HG03442 (cell line): Measurements from ENCODE around the gene CXCL6.

Experiments used
- ATAC-seq: cut with Tn5 transposase; IDR thresholded peaks from one replicate; pipeline ENCODE4 v1.9.1; 2021; ENCODE audit warnings: mild to moderate bottlenecking, moderate library complexity; ENCODE audit not compliant: unreplicated experiment

Gene CXCL6

DNA sequence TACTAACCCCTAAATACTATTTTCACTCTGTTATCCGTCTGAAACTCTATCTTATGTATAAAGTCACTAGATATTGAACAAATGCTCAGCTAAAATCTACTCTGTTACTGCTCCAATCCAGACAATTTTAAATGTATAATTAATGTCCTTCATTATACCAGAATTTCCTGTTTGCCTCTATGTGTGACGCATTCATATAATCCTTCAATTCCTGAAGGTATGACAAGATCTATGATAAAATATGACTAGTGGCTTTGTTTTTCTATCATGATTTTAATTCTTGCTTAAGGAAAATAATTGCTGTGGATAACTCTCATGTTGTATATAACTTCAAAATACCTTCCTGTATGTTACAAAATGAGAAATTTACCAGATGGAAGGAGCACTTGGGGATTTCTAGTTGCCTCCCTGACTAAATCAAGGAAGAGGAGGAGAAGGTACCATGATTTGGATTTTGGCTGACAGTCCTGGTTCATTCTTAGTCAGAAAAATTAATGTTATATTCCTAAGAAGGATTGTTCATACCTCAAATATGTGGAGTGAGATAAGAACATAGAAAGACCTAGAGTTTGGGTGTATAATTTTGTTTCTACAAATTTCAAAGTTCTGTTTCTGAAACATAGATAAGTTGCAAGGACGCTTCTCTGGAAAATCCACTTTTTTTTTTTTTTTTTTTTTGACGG lies 4.9 kb downstream of the CXCL6 start:
- ATAC-seq = no peak

DNA sequence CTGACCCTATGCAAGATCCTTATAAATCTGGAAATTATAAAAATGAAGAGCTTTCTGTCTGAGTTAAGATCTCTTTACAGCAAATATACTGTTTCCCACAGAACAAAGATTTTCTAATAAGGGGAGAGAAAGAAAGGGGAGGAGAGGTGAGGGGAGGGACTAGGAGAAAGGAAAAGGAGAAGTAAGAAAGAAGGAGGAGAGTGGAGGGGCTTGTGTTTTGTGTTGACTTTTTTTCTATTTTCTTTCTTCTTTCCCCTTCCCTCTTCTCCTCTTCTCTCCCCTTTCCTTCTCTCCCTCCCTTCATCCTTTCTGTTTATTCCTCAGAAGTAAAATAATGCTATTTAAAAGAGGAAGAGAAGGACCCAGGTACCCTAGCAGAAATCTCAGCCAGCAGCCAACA lies 6.2 kb downstream of the CXCL6 start:
- ATAC-seq = no peak

DNA sequence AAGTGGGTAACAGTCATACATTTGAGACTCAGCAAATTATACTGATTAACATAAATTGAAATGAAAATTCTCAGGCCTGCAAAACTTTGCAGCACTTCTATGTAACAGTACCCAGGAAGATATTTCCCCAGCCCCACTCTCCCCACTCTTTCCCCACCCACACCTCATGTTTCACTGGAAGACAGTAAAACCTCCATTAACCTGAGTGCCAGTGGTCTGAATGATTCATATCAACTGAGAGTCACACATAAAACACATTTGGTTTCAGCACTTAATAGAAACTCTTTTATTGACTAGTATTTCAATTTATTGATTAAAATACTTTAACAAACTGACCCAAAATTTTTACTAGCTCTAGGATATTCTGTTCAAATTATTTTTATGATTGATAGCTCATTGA lies 6.9 kb downstream of the CXCL6 start:
- ATAC-seq = no peak

DNA sequence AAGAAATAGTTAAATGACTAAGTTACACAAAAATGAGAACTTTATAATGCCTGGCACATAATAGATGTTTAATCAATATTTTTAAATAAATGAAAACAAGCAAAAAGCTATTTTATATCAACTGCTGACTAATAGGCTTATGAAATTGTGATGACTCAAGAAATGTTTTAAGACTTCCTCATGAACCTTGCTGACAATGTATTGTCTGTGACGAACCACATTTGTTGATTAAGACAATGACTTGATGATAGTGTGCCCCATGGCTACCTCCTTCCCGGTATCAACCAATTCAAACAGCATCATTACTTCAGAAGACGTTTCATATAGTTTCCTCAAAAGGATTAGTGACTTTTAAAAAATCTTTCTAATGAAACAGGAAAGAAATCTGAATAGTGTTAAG lies 7.9 kb downstream of the CXCL6 start:
- no peak for ATAC-seq

DNA sequence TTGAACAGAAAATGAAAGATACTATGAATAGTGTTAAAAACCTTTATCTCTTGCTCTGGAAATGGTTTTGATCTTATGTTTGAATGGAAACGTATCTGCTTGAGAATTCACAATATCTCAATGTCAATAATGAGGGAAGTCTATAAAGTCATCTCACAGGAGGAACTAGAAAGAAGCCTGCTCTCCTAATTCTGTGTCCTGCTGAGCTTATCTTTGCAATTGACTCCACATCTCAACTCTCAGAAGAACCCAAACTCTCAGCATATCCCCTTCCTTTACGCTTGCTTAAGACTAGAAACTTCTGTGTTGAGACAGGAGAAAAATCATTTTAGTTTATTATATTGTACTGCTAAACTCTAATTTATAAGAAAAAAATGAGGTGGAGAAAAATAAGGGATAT lies 8.3 kb downstream of the CXCL6 start:
- ATAC-seq = no peak

DNA sequence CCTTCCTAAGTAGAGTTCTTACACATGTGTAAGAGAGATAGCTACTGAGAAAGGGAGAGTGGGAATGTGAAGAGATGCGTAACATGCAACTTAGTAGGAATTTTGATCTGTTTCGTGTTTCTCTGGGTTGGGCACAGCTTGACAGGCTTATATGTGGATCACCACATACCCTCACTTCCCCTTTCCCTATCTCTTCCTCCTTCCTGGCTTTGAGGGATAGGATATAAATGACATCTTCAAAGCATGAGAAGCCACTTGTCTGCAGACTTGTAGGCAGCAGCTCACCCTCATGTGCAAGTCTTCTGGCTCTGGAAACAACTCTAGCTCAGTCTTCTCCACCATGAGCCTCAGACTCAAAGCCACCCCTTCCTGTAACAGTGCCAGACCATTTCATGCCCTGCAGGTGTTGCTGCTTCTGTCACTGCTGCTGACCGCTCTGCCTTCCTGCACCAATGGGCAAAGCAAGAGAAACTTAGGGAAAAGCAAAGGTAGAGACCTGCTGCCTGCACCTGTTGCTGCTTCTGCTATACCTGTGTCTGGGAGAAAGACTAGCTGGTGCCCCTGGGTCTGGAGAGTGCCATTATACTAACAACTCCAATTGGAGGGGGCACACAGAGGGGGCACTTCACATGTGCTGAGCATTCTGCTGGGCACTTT lies 11.2 kb downstream of the CXCL6 start:
- ATAC-seq = no peak

DNA sequence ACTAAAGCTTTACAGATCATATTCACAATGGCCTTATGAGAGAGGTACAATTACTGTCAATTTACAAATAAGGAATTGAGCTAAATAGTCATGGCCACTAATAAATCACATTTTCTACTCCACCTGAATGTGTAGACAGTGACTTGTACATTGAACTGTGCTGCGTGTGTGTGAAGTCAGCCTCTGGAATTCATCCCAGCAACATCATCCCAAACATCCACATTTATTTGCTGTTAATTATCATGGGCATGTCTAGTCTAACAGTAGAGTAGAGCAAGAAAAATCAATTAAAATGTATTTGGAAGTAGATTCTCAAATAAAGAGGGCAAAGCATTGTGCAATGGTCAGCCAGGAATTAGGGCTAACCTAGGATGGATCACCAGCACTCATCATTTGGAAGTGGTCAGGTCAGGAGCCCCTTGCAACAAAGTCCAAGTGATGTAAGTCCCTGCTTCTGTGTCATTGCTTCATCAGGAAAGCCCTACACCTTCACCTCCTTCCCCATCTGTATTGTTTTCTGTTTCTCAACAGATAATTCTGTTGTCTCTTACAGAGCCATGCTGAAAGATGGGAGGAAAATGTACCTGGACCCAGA lies 11.8 kb downstream of the CXCL6 start:
- no peak for ATAC-seq

DNA sequence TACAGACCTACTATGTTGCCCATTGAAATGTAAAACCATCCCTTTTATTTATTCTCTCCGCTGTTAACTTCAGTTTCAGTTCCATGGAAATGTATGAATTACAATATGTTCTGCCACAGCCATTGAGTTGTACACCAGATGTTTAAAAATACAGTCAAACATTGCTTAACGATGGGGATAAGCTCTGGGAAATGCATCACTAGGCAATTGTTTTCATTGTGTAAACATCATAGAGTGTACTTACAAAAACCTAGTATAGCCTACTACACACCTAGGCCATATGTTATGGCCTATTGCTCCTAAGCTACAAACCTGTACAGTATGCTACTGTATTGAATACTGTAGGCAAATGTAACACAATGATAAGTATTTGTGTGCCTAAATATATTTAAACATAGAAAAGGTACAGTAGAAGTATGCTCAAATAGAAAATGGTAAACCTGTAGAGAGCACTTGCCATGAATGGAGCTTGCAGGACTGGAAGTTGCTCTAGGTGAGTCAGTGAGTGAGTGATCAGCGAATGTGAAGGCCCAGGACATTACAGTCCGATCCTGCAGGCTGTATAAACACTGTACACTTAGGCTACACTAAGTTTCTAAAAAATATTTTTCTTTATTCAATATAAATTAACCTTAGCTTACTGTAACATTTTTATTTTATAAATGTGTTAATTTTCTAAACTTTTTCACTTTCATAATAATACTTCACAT lies 13.9 kb downstream of the CXCL6 start:
- ATAC-seq = no peak

DNA sequence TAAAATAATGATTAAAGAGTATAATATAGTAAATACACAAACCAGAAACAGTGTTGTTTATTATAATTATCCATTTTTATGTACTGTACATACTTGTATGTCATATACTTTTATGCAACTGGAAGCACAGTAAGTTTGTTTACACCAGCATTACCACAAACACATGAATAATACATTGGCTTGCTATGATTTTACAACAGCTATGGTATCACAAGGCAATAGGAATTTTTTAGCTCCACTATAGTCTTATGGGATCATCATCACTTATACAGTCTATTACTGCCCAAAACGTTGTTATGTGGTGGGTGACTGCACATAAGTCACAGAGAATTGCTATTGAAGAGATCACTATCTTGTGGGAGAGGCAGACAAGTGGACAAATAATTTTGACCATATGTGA lies 14.8 kb downstream of the CXCL6 start:
- ATAC-seq = no peak

DNA sequence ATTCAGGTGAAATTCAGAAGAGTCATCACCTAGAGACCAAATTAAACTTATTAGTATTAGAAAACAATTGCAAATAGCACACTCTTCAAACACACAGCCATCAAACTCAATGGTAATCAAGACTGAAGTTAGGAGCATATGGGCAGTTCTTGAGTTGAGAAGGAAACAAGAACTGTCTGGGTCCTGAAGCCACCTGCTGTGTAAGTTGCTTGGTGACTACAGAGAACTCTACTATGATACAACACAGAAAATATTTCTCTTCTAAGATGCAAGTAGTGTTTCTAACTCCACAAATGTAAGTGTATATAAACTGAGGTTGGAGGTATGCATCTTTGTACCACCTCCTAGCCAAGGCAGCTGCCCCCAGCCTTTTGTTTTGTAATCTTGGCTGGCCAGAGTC lies 16.3 kb downstream of the CXCL6 start:
- no peak for ATAC-seq

DNA sequence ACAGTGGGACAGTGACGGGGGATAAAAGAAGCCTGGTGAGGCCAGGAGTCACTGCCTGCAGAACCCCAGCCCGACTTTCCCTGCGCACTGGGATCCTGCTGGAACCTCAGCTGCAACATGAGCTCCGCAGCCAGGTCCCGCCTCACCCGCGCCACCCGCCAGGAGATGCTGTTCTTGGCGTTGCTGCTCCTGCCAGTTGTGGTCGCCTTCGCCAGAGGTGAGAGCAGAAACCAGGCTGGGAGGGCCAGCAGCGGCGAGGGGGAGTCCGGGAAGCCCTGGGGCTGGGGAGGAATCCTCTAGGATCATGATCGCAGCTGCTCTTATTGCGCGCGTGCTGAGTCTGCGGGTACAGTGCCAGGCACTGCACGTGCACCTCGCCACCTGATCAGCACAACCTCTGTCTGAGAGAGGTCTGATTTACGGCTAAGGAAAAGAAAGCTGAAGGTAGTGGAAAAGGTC lies 16.8 kb downstream of the CXCL6 start, which contains the start of gene PF4V1:
PF4V1 (plus strand) TSS at position 51 of the 459 bp plus-strand sequence; CDS start at position 118, 67 bp downstream.
- ATAC-seq = no peak

DNA sequence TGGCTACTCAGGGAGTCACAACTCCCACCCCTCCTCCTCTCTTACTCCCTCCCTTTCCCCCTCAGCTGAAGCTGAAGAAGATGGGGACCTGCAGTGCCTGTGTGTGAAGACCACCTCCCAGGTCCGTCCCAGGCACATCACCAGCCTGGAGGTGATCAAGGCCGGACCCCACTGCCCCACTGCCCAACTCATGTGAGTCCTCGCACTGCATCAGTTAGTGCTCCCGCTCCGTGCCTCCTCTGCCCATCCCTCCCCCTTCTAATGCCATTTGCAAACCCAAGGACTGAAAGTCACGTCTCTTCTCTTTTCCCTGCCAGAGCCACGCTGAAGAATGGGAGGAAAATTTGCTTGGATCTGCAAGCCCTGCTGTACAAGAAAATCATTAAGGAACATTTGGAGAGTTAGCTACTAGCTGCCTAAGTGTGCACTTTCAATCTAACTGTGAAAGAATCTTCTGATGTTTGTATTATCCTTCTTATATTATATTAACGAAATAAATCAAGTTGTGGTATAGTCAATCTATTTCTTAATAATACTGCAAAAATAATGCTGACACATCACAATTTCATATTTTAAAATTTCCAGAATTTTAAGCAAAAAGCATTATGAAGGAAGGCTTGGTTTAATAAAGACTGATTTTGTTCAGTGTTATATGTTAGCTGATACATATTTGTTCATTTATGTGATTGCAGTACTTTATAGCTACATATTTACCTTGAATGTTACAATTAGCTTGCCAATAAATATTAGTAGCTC lies 17.4 kb downstream of the CXCL6 start:
- ATAC-seq = no peak

DNA sequence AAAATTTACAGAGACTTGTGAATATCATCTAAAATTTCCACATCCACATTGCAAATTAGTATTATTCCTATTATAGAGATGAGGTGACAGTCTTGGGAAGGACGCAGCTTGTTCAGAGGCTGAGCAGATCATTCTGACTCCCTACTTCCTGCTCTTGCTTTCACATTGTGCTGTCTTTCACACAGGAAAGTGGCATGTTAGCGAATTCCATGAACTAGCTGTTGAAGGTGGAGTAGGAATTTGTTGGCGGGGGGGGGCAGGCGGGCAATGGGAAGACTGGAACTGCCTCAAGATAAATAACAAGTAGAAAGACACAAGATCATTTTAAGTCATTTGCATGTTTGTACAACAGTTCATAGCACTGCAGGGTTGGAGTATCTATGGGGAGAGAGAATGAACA lies 18.9 kb downstream of the CXCL6 start:
- no peak for ATAC-seq

DNA sequence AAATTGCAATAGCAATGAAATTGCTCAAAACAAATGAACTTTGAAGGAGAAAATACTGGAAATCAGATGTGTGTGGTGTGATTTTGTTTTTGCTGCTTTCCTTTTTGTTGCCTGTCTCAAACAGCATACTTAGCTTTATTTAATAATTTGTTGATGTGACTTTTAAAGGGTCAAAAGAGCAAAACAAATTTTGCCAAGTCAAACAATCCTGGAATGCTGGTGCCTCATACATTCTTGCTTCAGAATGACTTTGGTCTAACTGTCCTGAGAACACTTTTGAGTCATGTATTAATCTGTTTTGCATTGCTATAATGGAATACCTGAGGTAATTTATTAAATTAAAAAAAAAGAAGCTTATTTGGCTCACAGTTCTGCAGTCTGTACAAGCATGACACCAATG lies 20.0 kb downstream of the CXCL6 start:
- no peak for ATAC-seq

DNA sequence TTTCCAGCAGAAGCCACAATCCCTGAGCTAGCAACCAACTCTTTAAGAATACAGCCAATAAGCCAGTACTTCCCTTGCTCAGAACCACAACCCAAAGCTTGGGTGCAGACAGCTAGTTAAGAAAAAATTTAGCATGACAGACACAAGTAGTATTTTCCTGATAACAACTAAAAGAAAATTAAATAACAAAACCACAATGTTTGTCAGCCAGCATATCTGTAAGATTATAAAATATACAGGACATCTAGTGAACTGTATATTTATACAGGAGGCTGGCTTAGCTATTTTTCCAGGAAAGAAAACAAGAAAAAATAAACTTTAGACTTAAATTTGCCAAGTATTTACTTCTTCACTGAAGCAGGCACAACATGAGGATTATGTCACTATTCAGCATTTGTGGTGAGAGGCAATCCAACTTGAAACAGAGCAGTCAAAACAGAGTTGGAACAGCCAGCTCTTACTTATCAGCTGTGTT lies 23.2 kb downstream of the CXCL6 start:
- ATAC-seq = no peak

DNA sequence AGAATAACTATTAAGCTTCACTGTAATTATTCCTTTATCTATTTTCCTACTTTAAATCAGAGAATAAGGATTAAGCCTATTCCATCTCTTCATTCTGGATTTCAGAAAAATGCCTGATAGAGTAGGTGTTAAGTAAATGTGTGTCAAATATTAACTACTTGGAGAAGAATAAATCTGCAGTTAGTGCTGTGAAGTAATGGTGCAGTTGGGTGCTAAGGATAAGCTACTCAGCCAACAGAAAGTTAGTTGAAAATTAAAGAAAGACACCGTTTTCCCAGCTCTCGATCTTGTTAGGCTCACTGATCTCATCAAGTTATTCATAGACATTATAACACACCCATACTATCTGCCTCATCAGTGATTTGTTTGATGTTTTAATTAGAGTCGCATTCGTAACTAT lies 23.7 kb downstream of the CXCL6 start:
- ATAC-seq = no peak

DNA sequence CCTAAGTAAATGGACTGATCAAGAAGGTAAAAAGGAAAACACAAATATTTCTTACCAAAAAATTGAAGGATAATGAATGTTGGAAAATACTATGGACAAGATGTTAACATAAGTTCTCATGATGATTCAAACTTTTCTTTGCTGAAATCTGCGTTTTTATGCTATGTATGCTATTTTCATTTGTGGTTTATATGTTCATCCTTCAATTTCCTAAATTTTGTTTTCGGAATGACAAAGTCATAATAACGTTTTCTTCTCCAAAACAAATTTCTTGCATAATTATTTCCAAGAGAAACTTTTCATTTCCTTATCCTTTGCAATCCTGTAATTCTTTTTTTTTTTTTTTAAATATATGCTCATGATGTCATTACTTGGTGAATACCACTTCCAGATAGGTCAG lies 24.4 kb downstream of the CXCL6 start:
- ATAC-seq = no peak

DNA sequence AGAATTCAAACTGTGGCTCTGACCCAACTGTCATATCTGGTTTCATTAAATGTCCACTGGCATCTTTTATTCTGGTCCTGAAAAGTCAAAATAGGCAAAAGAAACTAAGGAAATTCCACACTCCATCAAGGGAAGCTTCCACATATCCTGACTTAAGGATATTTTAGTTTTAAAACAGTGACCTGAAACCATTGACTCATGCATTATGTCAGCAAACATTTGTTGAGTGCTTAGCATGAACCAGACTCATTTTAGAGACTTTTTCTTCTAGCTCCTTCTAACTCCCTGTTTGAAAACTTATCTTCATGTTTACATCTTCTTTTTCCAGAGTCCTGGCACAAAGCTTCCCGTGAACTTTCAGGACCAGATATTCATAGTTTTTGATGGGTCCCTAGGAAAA lies 25.8 kb downstream of the CXCL6 start:
- no peak for ATAC-seq

DNA sequence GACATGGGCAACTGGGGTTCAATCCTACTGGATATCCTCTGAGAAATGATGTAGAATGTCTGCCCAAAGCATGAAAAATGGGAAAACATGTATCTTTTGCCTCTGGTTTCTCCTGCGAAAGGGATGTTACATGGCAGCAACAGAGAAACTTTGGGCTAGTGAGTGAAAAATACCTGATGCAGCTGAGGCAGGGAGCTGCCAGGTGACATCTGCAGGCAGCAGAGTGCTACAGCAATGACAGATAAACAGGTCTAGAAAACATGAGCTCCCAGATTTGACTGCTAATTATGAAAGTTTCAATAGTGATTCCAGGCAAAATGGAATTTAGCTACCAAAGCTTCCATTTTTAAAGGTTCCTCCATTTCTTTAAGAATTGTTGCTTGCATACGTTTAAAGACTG lies 27.9 kb downstream of the CXCL6 start:
- ATAC-seq = no peak

DNA sequence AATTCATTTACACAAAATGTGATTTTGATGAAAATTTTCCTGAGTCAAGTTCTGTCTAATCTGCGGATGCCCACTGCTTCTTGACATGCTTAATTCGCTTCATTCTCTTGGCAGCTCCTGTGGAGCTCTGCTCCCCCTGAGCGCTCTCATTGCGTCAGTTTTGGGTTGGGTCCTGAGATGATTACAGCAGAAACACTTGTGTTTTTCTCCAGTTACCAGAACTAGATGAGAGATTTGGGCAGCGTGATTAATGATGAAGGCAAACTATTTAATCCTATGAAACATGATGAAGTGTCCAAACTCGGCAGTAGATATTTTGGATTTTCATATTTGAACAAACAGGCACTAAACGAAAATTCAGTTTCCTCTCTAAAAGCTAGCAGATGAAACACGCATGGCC lies 28.5 kb downstream of the CXCL6 start:
- no peak for ATAC-seq
